K562 (cell line): ENCODE data around the gene LRRC26.

ENCODE experiments used
- ZNF253 ChIP-seq: fragments of 250-450 bp; sonication (Bioruptor Pico); conservative IDR thresholded peaks from 2 replicates; pipeline ENCODE4 v1.6.1; 2021; ENCODE audit warnings: mild to moderate bottlenecking
- ZNF699 ChIP-seq: fragments of 250-450 bp; sonication (Bioruptor Pico); IDR thresholded peaks from 2 replicates; pipeline ENCODE4 v1.8.0; 2021; ENCODE audit warnings: mild to moderate bottlenecking, moderate library complexity; ENCODE audit not compliant: insufficient replicate concordance
- TF ChIP-seq, protein P1 (sequence below), 2 experiments: fragments of 450-650 bp; IDR thresholded peaks; 2 replicates each; pipeline ENCODE4 v1.6.1; 2016

DNA sequence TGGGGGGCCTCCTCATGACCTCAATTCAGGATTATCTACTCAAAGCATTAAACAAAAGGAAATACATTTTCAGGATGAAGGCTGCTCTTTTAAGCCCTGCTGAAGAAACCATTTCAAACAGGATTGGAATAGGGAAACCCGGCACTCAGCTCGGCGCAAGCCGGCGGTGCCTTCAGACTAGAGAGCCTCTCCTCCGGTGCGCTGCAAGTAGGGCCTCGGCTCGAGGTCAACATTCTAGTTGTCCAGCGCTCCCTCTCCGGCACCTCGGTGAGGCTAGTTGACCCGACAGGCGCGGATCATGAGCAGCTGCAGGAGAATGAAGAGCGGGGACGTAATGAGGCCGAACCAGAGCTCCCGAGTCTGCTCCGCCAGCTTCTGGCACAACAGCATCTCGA lies 34.9 kb upstream of the LRRC26 start:
- TF ChIP-seq, protein P1, sequence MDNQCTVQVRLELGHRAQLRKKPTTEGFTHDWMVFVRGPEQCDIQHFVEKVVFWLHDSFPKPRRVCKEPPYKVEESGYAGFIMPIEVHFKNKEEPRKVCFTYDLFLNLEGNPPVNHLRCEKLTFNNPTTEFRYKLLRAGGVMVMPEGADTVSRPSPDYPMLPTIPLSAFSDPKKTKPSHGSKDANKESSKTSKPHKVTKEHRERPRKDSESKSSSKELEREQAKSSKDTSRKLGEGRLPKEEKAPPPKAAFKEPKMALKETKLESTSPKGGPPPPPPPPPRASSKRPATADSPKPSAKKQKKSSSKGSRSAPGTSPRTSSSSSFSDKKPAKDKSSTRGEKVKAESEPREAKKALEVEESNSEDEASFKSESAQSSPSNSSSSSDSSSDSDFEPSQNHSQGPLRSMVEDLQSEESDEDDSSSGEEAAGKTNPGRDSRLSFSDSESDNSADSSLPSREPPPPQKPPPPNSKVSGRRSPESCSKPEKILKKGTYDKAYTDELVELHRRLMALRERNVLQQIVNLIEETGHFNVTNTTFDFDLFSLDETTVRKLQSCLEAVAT (IDR thresholded peaks at IDR 0.05) = no peak
- no peak for TF ChIP-seq ZNF253 (CRISPR knock-in tag)
- no peak for TF ChIP-seq ZNF699 (CRISPR knock-in tag)
